GM18861 (cell line): ENCODE results near the gene SEC14L5.
A peak's percentile ranks its signal among the peaks of the same experiment; 100 is the strongest.
"Not testable (repeated sequence)": the region's sequence is repeated elsewhere in the genome, so short reads cannot be mapped to it uniquely, and the experiment has no call there.

ENCODE experiments used
- ATAC-seq: cut with Tn5 transposase; IDR thresholded peaks from one replicate; pipeline ENCODE4 v1.9.1; 2021; ENCODE audit not compliant: unreplicated experiment

The SEC14L5 gene

DNA sequence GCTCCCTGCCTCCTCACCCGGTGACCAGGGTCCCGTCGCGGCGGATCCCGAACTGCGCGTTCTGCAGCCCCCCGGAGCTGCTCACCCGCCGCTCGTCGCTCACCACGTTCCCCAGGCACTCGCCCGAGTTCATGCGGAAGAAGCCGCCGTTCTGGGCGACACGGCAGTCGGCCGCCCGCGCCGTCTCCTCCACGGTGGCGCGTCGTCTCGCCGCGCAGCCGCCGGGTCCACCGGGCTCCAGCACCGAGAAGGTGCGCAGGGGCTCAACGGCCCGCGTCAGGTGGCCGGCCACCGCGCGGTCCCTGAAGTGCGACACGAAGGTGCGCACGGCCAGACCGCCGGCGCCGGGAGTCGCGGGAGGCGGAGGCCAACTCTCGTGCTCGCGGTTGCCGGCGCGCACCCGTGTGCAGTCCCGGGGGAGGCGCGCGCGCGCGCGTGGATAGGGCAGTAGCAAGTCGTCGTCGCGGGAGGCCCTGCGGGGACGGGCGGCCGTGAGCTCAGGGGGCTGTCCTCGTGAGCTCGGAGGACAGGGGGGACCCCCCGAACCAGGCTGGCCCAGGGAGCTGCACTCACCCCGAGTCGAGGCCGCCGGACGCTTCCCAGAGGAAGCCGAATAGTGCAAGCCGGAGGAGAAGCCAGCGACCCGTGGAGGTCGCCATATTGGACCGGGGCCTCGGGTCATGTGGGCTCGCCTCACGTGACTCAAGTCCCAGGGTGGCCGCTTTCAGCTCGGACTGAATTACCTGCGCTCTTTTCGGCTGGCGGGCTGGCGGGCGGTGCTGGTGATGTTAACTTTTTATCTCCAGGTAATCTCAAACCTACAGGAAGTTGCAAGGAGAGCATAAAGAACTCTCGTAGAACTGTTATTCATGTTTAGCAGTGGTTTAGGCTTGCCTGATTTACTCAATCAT is 75.4 kb downstream of the SEC14L5 start, which contains the start of gene NAGPA:
TSS of gene NAGPA (minus strand) at position 680 of the 911 bp plus-strand sequence. CDS start at position 659, 21 bp downstream.
- ATAC-seq: peak; percentile 86

GRCh38 chr16:5034167-5034523 is 76.0 kb downstream of the SEC14L5 start:
- no peak for ATAC-seq

DNA sequence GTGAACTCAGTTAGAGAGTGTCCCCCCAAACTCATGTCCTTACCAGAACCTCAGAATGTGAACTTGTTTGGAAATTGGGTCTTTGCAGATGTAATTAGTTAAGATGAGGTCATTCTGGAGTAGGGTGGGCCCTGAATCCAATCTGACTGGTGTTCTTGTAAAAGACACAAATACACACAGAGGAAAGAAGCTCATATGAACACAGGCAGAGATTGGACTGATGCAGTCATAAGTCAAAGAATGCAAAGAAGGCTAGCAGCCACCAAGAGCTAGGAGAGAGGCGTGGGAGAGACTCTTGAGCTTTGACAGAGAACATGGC is 77.7 kb downstream of the SEC14L5 start:
- ATAC-seq: no peak

- ATAC-seq: no peak
These were observed 78.4 kb downstream of the SEC14L5 start for GRCh38 chr16:5036228-5037156.

GRCh38 chr16:5040451-5040850 is 82.3 kb downstream of the SEC14L5 start:
- no peak for ATAC-seq

DNA sequence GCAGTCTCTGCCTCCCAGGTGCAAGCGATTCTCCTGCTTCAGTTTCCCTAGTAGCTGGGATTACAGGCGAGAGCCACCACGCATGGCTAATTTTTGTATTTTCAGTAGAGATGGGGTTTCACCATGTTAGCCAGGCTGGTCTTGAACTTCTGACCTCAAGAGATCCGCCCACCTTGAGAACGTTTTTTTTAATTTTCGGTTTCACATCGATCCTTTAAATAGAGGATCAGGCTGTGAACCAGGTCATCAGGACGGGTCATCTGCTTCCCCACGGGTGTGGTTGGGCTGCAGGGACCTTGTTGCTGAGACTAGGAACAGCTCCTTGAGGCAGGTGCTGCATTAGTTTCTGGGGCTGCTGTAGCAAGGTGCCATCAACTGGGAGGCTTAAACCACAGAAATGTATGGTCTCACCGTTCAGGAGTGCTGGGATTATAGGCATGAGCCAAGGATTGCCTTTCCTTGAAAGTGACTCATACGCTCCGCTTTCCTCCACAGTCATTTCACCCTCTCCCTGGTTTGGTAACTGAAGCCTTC is 83.5 kb downstream of the SEC14L5 start:
- no peak for ATAC-seq

DNA sequence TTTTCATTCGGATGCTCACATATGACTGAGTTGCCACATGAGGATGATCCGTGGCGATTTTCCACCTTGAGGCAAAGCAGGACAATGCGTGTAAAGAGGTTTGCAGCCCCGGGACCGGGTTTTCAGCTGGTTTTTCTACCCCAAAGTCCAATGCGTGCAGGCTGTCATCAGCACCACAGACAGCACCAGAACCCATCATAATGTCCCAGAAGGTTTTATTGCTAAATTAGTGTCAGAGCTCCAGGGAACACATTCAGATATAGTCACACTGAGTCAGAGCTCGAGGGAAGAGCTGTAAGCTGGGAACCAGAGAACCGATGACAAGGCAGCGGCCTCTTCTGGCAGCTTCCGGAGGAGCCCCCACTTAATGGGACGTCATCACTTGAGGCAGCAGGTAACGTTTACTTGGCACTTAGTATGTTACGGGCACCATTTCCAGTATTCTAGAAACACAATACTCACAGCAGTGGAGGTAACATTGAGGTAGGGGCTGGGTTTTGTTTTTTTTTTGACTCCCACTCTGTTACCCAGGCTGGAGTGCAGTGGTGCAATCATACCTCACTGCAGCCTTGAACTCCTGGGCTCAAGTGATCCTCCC is 84.5 kb downstream of the SEC14L5 start:
- no peak for ATAC-seq

- no peak for ATAC-seq
These were observed 85.9 kb downstream of the SEC14L5 start for GRCh38 chr16:5044011-5044540.

DNA sequence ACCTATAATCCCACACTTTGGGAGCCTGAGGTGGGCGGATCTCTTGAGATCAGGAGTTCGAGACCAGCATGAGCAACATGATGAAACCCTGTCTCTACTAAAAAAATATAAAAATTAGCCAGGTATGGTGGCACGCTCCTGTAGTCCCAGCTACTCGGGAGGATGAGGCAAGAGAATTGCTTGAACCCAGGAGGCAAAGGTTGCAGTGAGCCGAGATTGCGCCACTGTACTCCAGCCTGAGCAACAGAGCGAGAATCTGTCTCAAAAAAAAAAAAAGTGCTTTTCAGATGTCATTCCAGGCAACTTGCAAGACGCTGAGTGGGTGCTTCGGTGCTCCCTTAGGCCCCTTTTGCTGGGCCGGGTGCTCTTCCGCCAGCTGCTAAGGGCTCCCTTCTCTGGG is 86.5 kb downstream of the SEC14L5 start:
- ATAC-seq: not testable (repeated sequence)

GRCh38 chr16:5045499-5046115 is 87.5 kb downstream of the SEC14L5 start:
- ATAC-seq: no peak

- no peak for ATAC-seq
These were observed 88.8 kb downstream of the SEC14L5 start for GRCh38 chr16:5046914-5047313.

- ATAC-seq: no peak
These were observed 97.0 kb downstream of the SEC14L5 start for GRCh38 chr16:5054876-5055865.

DNA sequence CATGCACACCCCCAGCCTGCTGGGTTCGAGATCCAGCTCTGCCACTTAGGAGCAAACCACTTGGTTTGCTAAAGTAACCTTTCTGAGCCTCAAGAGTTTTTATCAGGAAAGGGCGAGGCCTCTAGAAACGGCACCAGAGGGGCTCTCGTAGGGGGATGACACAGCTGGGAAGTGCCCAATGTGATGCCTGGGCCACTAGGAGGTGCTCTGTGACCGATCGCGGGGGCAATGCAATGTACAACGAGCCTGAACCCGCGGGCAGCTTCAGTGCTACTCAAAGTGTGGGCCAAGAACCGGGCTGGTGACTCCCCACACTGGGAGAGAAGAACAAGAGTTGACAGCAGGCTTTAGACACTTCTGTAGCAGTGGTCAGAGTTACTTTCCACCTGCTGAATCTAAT is 98.2 kb downstream of the SEC14L5 start:
- no peak for ATAC-seq

DNA sequence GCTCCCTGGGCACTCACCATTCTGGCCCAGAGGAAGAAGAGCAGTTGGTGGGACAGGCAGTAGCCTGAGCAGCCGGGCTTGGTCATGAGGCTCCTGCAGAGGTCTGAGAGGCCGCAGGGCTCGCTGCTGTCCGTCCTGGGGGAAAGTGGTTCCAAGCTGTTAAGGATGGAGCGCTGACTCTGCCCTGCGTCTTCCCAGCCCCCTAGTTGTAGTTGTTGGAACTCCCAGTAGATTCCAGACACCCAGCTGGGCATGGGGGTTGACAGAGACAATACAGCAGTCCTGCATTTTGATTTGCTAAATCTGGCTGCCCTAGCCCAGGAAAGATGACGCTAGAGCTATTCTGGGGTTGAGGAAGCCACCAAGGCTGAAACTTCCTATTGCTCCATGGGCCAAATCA is 100.3 kb downstream of the SEC14L5 start:
- no peak for ATAC-seq

DNA sequence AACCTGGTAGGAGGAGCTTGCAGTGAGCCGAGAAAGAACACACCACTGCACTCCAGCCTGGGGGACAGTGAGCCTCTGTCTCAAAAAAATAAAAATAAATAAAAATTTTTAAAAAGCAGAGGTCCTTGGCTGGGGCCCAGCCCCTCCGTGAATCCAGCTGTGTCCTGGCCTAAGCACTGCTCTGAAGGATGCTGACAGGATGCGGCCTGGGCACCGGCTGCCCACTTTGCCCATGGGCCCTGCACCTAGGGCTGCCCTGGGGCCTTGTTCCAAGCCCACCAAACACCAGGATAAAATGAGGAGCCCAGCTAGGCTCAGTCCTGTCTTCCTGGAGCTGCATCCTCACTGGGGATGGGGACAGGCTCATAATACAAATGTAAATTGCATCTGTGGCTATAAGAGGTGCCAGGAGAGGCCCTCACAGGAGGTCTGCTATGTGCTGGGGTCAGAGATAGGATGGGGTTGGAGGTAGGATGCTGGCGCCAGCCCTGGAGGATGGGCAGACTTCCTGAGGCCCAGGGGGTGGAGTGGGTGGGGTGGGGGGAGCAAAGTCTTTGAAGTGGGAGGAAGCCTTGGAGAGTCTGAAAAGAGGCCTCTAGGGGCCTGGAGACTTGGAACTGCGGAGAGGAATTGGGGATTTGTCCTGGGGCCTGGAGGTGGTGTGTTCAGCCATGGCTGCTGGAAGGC is 101.4 kb downstream of the SEC14L5 start:
- no peak for ATAC-seq

- ATAC-seq: no peak
These were observed 102.0 kb downstream of the SEC14L5 start for GRCh38 chr16:5060073-5060641.

- no peak for ATAC-seq
These were observed 103.9 kb downstream of the SEC14L5 start for GRCh38 chr16:5062051-5062450.
